ENCODE results near the gene RIPOR3. TPM values are rescaled to one million over a fixed set of nuclear protein-coding genes. Genes with fewer than 3 reads are reported as not detected.

Gene RIPOR3
- total RNA-seq, 2 experiments from 2014 or later, result not detected

DNA sequence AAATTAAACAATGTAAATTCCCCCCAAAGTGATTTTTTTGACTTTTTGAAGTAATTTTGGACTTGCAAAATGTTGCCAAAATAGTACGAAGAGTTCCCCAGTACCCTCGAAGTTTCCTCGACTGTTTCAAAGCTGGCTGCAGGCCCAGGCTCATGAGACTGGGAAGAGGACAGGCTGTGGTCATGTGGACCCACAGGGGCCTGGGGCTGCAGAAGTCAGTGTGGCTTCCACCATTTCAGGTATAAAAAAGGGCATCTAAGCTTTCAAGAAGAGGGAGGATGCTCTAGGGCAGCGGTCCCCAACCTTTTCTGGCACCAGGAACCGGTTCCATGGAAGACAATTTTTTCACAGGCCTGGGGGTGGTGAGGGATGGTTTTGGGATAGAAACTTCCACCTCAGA is 106.1 kb downstream of the RIPOR3 start:
- peaks cover 40% of the 10 kb centered on the region for H3K36me3 Mint-ChIP-seq (ENCODE audit: low read depth)
- no peak overlapping the region for H3K4me3 Mint-ChIP-seq
- no peaks in the 10 kb centered on the region for H3K27me3 Mint-ChIP-seq
- DNase-seq (no peak), ATAC-seq (no peak)
- POLR2A ChIA-PET, result no interaction called here
- H3K4me1 Mint-ChIP-seq, result peaks cover 3% of the 10 kb centered on the region
- peak overlapping the region; percentile 43 for H3K27ac Mint-ChIP-seq
- CTCF ChIA-PET, result interaction anchor here (0.6 to 1.3 kb wide), 7 partner anchors 10 to 514 kb away, joined by 3 to 4 read pairs (median 3); no protein-coding TSS in a partner anchor
- no peaks in the 10 kb centered on the region for H3K9me3 Mint-ChIP-seq (ENCODE audit: low read depth)
- intact Hi-C loops (cut with DNase I, micrococcal nuclease), result no loop called here

DNA sequence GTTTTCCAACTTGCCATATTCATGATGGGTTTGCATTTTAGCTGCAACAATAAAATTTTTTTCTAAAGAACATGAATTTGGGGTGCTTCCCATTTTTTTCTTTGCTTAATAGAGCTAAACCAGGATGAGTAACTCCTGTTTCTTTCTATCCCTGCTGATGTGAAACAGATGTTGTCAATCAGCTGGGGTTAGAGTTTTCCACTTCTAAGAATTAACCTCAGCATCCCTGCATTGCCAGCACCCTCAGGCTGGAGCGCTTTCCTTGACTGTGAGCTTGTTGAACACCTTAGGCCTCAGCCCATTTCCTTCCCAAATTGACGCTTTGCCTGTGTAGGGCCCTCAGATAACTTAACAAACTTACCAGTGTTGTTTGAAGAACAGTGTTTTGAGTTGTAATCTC is 106.7 kb downstream of the RIPOR3 start:
- intact Hi-C loops (cut with DNase I, micrococcal nuclease), result no loop called here
- DNase-seq, result no peak
- H3K9me3 Mint-ChIP-seq (ENCODE audit: low read depth), result no peaks in the 10 kb centered on the region
- H3K27me3 Mint-ChIP-seq, result no peaks in the 10 kb centered on the region
- peak overlapping the region; percentile 43 for H3K27ac Mint-ChIP-seq
- H3K36me3 Mint-ChIP-seq (ENCODE audit: low read depth), result peaks cover 43% of the 10 kb centered on the region
- POLR2A ChIA-PET, result no interaction called here
- H3K4me1 Mint-ChIP-seq, result peaks cover 3% of the 10 kb centered on the region
- no peak for ATAC-seq
- H3K4me3 Mint-ChIP-seq, result no peak overlapping the region
- CTCF ChIA-PET, result interaction anchor here (0.6 to 1.3 kb wide), 8 partner anchors 68 to 514 kb away, joined by 3 to 4 read pairs (median 3); no protein-coding TSS in a partner anchor

DNA sequence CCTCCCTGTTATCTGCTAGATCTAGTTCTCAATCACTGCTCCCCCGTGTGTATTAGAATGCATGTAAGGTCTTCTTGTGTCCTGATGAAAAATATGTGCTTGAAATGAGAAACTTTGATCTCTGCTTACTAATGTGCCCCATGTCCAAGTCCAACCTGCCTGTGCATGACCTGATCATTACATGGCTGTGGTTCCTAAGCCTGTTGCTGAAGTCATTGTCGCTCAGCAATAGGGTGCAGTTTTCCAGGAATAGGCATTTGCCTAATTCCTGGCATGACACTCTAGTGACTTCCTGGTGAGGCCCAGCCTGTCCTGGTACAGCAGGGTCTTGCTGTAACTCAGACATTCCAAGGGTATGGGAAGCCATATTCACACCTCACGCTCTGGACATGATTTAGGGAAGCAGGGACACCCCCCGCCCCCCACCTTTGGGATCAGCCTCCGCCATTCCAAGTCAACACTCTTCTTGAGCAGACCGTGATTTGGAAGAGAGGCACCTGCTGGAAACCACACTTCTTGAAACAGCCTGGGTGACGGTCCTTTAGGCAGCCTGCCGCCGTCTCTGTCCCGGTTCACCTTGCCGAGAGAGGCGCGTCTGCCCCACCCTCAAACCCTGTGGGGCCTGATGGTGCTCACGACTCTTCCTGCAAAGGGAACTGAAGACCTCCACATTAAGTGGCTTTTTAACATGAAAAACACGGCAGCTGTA is 107.7 kb downstream of the RIPOR3 start:
- Mint-ChIP-seq H3K4me1 (peaks cover 3% of the 10 kb centered on the region), H3K36me3 (ENCODE audit: low read depth) (peaks cover 52% of the 10 kb centered on the region), H3K27ac (peak overlapping the region; percentile 5), H3K27me3 (no peaks in the 10 kb centered on the region), H3K4me3 (no peak overlapping the region), H3K9me3 (ENCODE audit: low read depth) (no peaks in the 10 kb centered on the region)
- DNase-seq (no peak), ATAC-seq (no peak)
- ChIA-PET CTCF (interaction anchor here (0.8 to 1.3 kb wide), 3 partner anchors 67 to 512 kb away, joined by 3 read pairs; no protein-coding TSS in a partner anchor), POLR2A (no interaction called here)
- intact Hi-C loops (cut with DNase I, micrococcal nuclease), result no loop called here

DNA sequence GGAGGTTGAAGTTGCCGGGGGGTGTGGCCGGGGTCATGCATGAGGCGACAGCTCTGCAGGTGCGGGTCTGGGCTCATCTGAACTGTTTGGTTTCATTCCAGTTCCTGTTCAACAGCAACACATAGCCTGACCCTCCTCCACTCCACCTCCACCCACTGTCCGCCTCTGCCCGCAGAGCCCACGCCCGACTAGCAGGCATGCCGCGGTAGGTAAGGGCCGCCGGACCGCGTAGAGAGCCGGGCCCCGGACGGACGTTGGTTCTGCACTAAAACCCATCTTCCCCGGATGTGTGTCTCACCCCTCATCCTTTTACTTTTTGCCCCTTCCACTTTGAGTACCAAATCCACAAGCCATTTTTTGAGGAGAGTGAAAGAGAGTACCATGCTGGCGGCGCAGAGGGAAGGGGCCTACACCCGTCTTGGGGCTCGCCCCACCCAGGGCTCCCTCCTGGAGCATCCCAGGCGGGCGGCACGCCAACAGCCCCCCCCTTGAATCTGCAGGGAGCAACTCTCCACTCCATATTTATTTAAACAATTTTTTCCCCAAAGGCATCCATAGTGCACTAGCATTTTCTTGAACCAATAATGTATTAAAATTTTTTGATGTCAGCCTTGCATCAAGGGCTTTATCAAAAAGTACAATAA is 108.6 kb downstream of the RIPOR3 start:
- DNase-seq (no peak), ATAC-seq (no peak)
- H3K36me3 Mint-ChIP-seq (ENCODE audit: low read depth), result peaks cover 55% of the 10 kb centered on the region
- H3K27me3 Mint-ChIP-seq, result no peaks in the 10 kb centered on the region
- no peaks in the 10 kb centered on the region for H3K9me3 Mint-ChIP-seq (ENCODE audit: low read depth)
- H3K27ac Mint-ChIP-seq, result no peak overlapping the region
- CTCF ChIA-PET, result interaction anchor here (1.0 kb wide), 1 partner anchor 11 kb away, joined by 5 read pairs; no protein-coding TSS in a partner anchor
- H3K4me1 Mint-ChIP-seq, result peaks cover 10% of the 10 kb centered on the region
- POLR2A ChIA-PET, result no interaction called here
- intact Hi-C loops (cut with DNase I, micrococcal nuclease), result no loop called here
- H3K4me3 Mint-ChIP-seq, result no peak overlapping the region

DNA sequence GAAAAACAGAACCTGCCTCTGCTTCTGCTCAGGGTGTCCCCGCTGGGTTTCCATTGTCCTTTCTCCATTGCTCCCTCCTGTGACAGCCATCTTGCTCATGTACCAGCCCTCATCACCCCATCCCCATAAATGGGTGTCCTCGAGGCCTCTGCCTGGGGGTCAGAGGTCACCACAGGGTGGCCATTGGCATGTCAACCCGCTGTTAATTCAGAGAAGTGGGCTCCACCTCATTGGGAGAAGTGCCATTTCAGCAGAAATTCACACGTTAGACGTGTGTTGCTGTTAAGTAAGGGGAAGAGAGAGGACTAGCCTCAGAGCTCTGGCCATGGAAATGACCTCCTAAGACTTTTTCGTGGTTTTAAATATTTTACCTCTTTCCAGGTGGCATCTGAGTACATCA is 109.2 kb downstream of the RIPOR3 start:
- POLR2A ChIA-PET, result no interaction called here
- CTCF ChIA-PET, result interaction anchor here (0.8 to 1.0 kb wide), 2 partner anchors 11 to 12 kb away, joined by 5 to 6 read pairs; no protein-coding TSS in a partner anchor
- no peak overlapping the region for H3K27ac Mint-ChIP-seq

DNA sequence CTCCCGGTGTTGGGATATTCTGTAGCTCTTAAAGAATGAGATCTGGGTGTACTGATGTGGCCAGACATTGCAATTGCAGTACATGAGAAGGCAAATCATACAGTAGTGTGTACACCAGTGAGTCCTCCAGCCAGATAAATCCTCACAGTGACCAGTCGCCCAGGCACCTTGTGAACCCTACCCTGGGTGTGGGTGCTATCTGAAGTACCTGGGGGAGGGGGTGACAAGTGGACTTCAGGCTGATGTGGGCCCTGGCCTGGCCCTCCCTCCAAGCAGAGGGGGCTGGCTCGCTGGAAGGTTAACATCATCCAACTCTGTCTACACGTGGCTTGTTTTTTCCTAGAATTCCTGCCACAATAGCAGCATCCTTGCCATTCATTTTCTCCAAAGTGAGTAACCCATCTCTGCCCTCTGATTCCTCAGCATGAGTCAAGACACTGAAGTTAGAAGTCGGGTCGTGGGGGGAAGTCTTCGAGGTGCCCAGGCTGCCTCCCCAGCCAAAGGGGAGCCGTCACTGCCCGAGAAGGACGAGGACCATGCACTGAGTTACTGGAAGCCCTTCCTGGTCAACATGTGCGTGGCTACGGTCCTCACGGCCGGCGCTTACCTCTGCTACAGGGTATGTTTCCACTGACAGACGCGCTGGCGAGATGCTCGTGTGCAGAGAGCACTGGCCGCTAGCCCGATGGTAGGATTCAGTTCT is 110.3 kb downstream of the RIPOR3 start:
- H3K27me3 Mint-ChIP-seq, result no peaks in the 10 kb centered on the region
- ChIA-PET CTCF (interaction anchor here (0.6 to 2.1 kb wide), 4 partner anchors 11 to 1469 kb away, joined by 3 to 5 read pairs (median 3); no protein-coding TSS in a partner anchor), POLR2A (interaction anchor here (0.7 kb wide), 1 partner anchor 79 kb away, joined by 3 read pairs; no protein-coding TSS in a partner anchor)
- H3K4me3 Mint-ChIP-seq, result no peak overlapping the region
- H3K9me3 Mint-ChIP-seq (ENCODE audit: low read depth), result no peaks in the 10 kb centered on the region
- no peak for DNase-seq
- peaks cover 64% of the 10 kb centered on the region for H3K36me3 Mint-ChIP-seq (ENCODE audit: low read depth)
- no peak overlapping the region for H3K27ac Mint-ChIP-seq
- no peak for ATAC-seq
- peaks cover 13% of the 10 kb centered on the region for H3K4me1 Mint-ChIP-seq
- intact Hi-C loops (cut with DNase I, micrococcal nuclease), result loop anchor here in 1 of 2 experiments (1.0 to 2.0 kb wide), 2 partner anchors 103 to 390 kb away; partner anchors contain the start of gene CEBPB

More for the DNA sequence above, 109.2 kb downstream of the RIPOR3 start:
- intact Hi-C loops (cut with DNase I, micrococcal nuclease), result no loop called here
- ATAC-seq, result no peak
- Mint-ChIP-seq H3K27me3 (no peaks in the 10 kb centered on the region), H3K4me3 (no peak overlapping the region), H3K36me3 (ENCODE audit: low read depth) (peaks cover 60% of the 10 kb centered on the region), H3K4me1 (peaks cover 10% of the 10 kb centered on the region), H3K9me3 (ENCODE audit: low read depth) (no peaks in the 10 kb centered on the region)
- DNase-seq, result no peak

DNA sequence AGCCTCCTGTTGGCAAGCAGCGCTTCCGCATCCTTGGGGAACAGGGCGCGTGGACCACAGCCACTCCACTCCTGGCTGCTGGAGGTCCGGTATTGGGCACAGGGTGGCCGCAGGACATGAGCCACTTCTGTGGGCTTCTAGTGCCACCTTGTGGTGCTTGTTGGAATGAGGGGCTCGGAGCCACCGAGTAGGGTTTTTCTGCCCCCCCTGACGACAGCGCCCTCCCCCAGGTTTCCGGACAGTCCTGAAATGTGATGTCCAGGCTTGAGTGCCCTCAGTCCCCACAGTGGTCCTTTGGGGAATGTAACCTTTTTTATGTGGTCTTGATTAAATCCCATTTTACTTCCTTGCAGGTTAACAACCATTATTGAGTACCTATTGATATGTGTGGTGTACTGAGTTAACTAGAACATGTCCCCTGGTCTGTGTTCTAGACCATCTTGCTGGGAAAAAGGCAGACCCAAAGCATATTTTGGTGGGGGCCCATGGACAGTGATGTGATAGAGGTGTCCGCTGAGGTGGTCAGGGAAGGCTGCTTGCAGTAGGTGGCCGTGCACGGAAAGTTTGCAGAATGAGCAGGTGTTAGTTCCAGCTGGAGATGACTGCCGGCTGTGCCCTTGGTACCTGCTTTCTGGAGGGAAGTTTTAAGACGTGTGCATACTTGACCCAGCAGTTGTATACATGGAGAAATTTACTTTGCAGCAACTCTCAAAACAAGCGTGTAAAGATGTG is 111.2 kb downstream of the RIPOR3 start:
- intact Hi-C loops (cut with DNase I, micrococcal nuclease), result loop anchor here in 1 of 2 experiments (1.0 to 2.0 kb wide), 2 partner anchors 102 to 389 kb away; partner anchors contain the start of gene CEBPB
- POLR2A ChIA-PET, result interaction anchor here (0.7 kb wide), 1 partner anchor 80 kb away, joined by 3 read pairs; no protein-coding TSS in a partner anchor
- Mint-ChIP-seq H3K9me3 (ENCODE audit: low read depth) (no peaks in the 10 kb centered on the region), H3K4me1 (peaks cover 19% of the 10 kb centered on the region), H3K27ac (no peak overlapping the region), H3K4me3 (no peak overlapping the region), H3K27me3 (no peaks in the 10 kb centered on the region), H3K36me3 (ENCODE audit: low read depth) (peaks cover 68% of the 10 kb centered on the region)
- no peak for ATAC-seq
- DNase-seq, result peak; percentile 67
- CTCF ChIA-PET, result interaction anchor here (0.6 to 2.4 kb wide), 18 partner anchors 8 to 217 kb away, joined by 3 to 10 read pairs (median 4); partner anchors contain the start of gene PTPN1

DNA sequence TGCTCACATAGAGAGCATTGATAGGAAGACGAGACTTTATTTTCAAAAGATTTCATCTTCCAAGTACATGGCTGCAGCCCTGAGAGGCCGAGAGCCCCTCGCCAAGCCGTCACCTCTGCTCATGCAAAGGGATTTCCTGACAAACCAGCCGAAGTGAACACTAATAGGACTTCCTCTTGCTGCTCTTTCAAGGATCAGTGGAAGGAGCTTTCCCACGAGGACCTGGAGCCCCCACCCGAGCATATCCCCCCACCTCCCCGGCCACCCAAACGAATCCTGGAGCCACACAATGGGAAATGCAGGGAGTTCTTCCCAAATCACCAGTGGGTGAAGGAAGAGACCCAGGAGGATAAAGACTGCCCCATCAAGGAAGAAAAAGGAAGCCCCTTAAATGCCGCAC is 111.8 kb downstream of the RIPOR3 start:
- intact Hi-C loops (cut with DNase I, micrococcal nuclease), result loop anchor here in 1 of 2 experiments (5.0 to 10.0 kb wide), 3 partner anchors 117 to 387 kb away; partner anchors contain the start of gene CEBPB
- POLR2A ChIA-PET, result no interaction called here
- Mint-ChIP-seq H3K27me3 (no peaks in the 10 kb centered on the region), H3K4me1 (peaks cover 22% of the 10 kb centered on the region), H3K27ac (no peak overlapping the region), H3K4me3 (no peak overlapping the region), H3K9me3 (ENCODE audit: low read depth) (no peaks in the 10 kb centered on the region), H3K36me3 (ENCODE audit: low read depth) (peaks cover 69% of the 10 kb centered on the region)
- CTCF ChIA-PET, result interaction anchor here (0.6 to 2.4 kb wide), 20 partner anchors 9 to 216 kb away, joined by 3 to 10 read pairs (median 4); partner anchors contain the start of gene PTPN1
- no peak for ATAC-seq
- no peak for DNase-seq

DNA sequence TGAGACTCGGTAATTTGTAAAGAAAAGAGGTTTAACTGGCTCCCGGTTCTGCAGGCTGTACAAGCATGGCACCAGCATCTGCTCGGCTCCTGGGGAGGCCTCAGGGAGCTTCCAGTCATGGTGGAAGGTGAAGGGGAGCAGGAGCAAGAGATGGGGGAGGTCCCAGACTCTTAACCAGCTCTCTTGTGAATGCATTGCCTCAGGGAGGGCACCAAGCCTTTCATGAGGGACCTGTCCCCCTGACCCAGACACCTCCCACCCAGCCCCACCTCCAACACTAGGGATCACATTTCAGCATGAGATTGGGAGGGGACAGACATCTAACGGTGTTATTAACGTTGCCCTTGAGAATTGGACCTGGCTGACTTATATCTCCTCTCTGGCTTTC is 112.6 kb downstream of the RIPOR3 start:
- no peak overlapping the region for H3K27ac Mint-ChIP-seq
- H3K4me1 Mint-ChIP-seq, result peaks cover 24% of the 10 kb centered on the region
- DNase-seq, result no peak
- peaks cover 76% of the 10 kb centered on the region for H3K36me3 Mint-ChIP-seq (ENCODE audit: low read depth)
- no peak overlapping the region for H3K4me3 Mint-ChIP-seq
- no peak for ATAC-seq
- intact Hi-C loops (cut with DNase I, micrococcal nuclease), result loop anchor here in 1 of 2 experiments (5.0 to 10.0 kb wide), 3 partner anchors 116 to 386 kb away; partner anchors contain the start of gene CEBPB
- H3K27me3 Mint-ChIP-seq, result no peaks in the 10 kb centered on the region
- no peaks in the 10 kb centered on the region for H3K9me3 Mint-ChIP-seq (ENCODE audit: low read depth)
- CTCF ChIA-PET, result interaction anchor here (0.6 to 2.4 kb wide), 16 partner anchors 9 to 200 kb away, joined by 3 to 10 read pairs (median 4); no protein-coding TSS in a partner anchor
- POLR2A ChIA-PET, result no interaction called here

DNA sequence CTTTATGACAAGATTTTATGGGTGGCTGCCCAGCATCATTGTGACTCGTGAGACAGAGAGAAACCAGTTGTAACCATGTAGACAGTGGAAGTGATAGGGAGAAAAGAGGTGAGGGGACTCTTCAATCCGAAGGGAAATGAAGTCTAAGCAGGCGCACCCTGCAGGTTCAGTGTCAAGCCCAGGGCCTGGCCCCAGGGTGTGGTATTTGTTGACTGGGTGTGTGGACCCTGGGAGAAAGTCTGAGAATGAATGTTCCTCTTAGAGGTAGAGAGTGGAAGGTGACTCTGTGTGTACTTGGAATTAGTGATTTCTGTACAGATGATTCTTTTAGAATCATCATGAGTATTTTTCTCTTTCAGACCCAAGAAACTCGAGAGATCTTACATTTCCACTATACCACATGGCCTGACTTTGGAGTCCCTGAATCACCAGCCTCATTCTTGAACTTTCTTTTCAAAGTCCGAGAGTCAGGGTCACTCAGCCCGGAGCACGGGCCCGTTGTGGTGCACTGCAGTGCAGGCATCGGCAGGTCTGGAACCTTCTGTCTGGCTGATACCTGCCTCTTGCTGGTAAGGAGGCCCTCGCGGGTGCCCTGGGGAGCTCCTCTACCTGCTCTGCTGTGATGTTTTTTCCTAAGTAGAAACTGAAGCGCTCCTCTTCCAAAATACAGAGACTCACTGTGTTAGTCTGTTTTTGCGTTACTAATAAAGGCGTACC is 113.1 kb downstream of the RIPOR3 start:
- Mint-ChIP-seq H3K36me3 (ENCODE audit: low read depth) (peaks cover 75% of the 10 kb centered on the region), H3K9me3 (ENCODE audit: low read depth) (no peaks in the 10 kb centered on the region), H3K27me3 (no peaks in the 10 kb centered on the region), H3K4me3 (no peak overlapping the region), H3K4me1 (peaks cover 25% of the 10 kb centered on the region), H3K27ac (peak overlapping the region; percentile 49)
- POLR2A ChIA-PET, result no interaction called here
- DNase-seq, result no peak
- CTCF ChIA-PET, result interaction anchor here (0.6 to 3.9 kb wide), 10 partner anchors 11 to 199 kb away, joined by 3 to 29 read pairs (median 5); partner anchors contain the start of gene PTPN1
- intact Hi-C loops (cut with DNase I, micrococcal nuclease), result loop anchor here in 1 of 2 experiments (5.0 to 10.0 kb wide), 3 partner anchors 116 to 386 kb away; partner anchors contain the start of gene CEBPB
- peak; percentile 59 for ATAC-seq
